HFF-Myc (cell line): ENCODE measurements around the gene SELL.

ENCODE experiments used
- DNase-seq: peaks from one replicate; pipeline ENCODE4 v3.0.0-alpha.2; 2011; ENCODE audit warnings: low read depth; ENCODE audit errors: extremely low read depth
- H3K4me3 ChIP-seq: replicated peaks from 2 replicates; pipeline ENCODE4 v1.5.1; 2011; ENCODE audit warnings: low read depth, mild to moderate bottlenecking, control low read depth, low read length
- TF ChIP-seq, protein P1 (sequence below): IDR thresholded peaks from 2 replicates; pipeline ENCODE4 v1.5.1; 2012; ENCODE audit warnings: mild to moderate bottlenecking, low read depth, low read length, control low read depth; ENCODE audit errors: missing control alignments

The SELL gene

DNA sequence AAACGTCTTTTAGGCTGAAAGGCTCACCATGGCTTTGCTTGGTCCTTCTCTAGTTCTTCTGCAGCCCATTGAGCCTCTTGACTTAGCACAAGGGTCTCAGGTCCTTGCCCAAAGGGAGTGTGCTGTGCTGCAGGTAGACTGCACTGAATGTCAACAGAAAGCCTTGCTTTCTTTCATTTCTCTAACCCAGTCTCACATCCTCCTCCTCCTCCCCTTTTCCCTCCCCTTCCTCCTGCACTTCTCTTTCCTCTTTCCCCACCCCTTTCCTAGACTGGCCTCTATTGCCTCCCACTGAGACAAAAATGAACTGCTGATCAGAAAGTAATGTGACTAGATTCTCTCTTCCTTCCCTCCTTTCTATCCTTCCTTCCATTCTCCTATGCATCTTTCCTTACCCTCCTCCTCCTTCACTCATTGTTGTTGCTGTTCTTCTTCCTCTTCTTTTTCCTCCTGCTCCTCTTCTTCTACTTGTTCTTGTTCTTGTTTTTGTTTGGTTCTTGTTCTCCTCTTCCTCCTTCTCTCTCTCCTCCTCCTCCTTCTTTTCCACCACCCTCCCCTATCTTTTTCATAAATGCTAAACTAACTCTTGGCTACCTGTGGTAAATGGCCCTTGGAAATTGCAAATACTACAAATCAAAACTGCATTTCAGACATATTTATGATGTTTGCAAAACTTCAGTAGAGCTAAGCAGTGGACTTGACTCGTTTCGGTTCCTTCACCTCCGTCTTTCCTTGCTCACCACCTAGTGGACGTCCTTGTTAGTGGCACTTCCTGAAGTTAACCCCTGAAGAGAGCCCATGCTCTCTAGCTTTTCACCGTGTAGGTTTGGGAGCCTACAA lies at the start of gene SELL:
Gene SELL (minus strand): TSS at position 152 of the 840 bp plus-strand sequence. CDS start 122 bp downstream, at position 30.
- no peak within 1 kb of the TSS for H3K4me3 ChIP-seq
- TF ChIP-seq, protein P1, sequence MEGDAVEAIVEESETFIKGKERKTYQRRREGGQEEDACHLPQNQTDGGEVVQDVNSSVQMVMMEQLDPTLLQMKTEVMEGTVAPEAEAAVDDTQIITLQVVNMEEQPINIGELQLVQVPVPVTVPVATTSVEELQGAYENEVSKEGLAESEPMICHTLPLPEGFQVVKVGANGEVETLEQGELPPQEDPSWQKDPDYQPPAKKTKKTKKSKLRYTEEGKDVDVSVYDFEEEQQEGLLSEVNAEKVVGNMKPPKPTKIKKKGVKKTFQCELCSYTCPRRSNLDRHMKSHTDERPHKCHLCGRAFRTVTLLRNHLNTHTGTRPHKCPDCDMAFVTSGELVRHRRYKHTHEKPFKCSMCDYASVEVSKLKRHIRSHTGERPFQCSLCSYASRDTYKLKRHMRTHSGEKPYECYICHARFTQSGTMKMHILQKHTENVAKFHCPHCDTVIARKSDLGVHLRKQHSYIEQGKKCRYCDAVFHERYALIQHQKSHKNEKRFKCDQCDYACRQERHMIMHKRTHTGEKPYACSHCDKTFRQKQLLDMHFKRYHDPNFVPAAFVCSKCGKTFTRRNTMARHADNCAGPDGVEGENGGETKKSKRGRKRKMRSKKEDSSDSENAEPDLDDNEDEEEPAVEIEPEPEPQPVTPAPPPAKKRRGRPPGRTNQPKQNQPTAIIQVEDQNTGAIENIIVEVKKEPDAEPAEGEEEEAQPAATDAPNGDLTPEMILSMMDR: peak; percentile 85
- DNase-seq: peak; percentile 21

DNA sequence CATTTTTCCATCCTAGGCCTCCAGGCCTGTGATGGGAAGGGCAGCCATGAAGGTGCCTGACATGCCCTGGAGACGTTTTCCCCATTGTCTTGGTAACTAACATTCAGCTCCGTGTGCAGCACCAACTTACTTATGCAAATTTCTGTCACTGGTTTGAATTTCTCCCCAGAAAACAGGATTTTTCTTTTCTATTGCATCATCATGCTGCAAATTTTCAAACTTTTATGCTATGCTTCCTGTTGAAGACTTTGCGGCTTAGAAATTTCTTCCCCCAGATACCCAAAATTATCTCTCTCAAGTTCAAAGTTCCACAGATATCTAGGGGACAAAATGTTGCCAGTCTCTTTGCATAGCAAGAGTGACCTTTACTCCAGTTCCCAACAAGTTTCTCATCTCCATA lies 47.6 kb upstream of the SELL start:
- DNase-seq: no peak
- H3K4me3 ChIP-seq: no peak overlapping the region
- TF ChIP-seq, protein P1: no peak

DNA sequence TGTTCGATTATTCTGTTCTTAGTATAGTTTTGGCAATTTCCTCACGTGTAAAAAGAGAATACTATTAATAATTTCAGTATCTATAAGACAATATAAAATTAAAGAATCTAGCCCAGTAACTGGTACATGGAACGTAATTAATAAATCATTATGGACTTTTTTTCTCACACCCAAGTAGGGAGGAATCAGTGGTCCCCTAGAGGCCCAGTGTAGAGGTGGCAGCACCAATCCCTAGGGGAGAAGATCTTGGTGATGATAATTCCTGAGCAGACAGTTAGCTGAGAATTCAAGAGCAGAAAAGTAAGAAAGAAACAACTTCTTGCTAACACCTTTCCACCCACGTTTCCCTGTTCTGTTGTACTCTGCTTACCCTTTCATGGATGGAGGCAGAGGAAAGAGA lies 42.1 kb upstream of the SELL start:
- no peak for DNase-seq
- H3K4me3 ChIP-seq: no peak overlapping the region
- TF ChIP-seq, protein P1: no peak

DNA sequence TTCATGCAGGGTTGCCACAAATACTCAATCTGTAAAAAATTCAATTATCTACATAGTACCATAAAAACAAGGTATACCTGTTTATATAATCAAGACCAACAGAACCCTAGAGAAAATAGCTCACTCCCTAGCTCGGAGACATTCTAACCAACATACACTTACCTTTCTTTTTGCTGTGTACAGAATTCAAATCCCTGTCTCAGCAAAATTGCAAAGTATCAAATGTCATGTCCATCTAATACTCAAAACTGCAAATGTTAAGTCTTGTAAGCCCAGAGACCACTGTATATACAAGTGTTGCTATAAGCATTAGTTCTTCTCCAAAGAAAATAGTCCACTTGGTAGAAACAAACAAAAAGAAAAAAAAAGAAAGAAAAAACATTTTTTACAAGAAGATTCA lies 38.6 kb upstream of the SELL start:
- no peak overlapping the region for H3K4me3 ChIP-seq
- no peak for DNase-seq
- TF ChIP-seq, protein P1: no peak

DNA sequence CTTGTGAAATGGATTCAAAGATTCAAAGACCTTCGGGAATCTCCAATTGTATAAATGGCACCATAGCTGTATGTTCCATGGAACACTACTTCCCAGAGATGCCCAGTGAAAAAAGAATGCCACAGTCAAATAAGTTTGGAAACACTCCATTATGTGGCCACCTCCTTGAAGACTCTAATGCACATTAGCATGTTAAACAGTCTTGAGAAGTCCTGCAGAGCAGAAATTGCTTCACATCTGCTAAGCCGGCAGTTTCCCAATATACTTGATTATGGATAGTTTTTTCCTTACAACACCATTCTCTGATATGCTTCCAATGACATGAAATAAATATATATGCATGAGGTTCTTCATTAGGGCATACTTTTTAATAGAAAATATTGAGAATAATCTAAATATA lies 35.1 kb upstream of the SELL start:
- TF ChIP-seq, protein P1: no peak
- no peak overlapping the region for H3K4me3 ChIP-seq
- no peak for DNase-seq

DNA sequence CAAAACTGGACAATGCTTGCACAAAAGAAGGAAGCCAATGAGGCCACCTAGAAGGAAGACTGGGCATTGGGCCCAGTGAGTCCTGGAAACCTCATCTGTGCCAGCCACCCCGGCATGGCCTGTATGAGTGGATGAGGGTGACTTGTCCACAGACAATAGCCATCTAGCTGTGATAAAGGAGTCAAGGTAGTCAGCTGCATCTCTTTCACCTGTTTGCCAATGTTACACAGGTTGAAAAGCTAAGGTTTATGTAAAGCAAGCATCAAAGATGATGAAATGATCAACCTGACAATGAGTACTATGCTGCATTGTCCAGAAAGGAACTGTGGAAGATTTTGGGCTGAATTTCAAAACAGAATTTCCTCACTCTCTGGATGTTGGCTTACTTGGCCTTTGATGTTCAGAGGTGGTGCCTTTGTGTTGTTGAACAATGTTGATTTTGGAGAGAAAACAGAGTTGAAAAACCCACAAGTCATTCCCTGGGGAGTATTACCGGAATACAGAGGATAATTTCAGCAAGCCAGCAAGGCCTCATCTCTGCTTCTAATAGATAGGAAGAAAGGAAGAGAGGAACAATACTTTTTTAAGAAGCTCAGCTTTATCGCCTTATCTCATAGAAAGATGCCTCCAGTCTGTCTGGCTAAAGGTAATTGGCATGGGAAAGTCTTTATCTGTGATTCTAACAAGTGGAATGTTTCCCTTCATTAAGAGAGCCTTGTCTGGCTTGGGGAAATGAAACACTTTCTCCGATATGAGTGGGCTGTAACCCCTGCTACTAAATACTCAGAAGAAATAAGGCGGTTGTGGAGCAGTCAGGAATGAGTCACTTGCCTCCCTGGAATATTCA lies 33.8 kb upstream of the SELL start:
- H3K4me3 ChIP-seq: no peak overlapping the region
- no peak for DNase-seq
- TF ChIP-seq, protein P1: no peak
